Testis (tissue), 3 donors: ENCODE results near the gene TTC28. TPM values are rescaled to one million over a fixed set of nuclear protein-coding genes. Genes with fewer than 3 reads are reported as not detected.

Experiments
- DNase-seq: peaks from one replicate; pipeline ENCODE4 v3.0.0-alpha.2; 2019
- H3K27ac ChIP-seq, 2 donors: fragments of 200-600 bp; sonication (generic); one replicate each; pipeline ENCODE4 v1.5.1; 2019
- H3K27me3 ChIP-seq: fragments of 200-600 bp; sonication (generic); one replicate; pipeline ENCODE4 v1.5.1; 2019
- H3K36me3 ChIP-seq: fragments of 200-600 bp; sonication (generic); one replicate; pipeline ENCODE4 v1.5.1; 2017; ENCODE audit warnings: low read depth; ENCODE audit errors: missing control alignments
- H3K4me1 ChIP-seq: fragments of 200-600 bp; sonication (generic); one replicate; pipeline ENCODE4 v1.5.1; 2019
- H3K4me3 ChIP-seq, 2 donors: fragments of 200-600 bp; sonication (generic); one replicate each; pipeline ENCODE4 v1.5.1; 2017 to 2019
- H3K9me3 ChIP-seq: fragments of 200-600 bp; sonication (generic); one replicate; pipeline ENCODE4 v1.5.1; 2017
- CTCF ChIP-seq, 3 experiments: fragments of 450-650 bp in 2 of 3; fragments of 200-600 bp in 1 of 3; sonication (generic) in 1 of 3; IDR thresholded peaks; one replicate each; pipeline ENCODE4 v1.5.1; 2016 to 2019; ENCODE audit warnings: antibody characterized with exemption in 3 of 3, mild to moderate bottlenecking in 2 of 3, moderate library complexity in 1 of 3
- POLR2A ChIP-seq: fragments of 450-650 bp; IDR thresholded peaks from one replicate; pipeline ENCODE4 v1.6.1; 2017; ENCODE audit warnings: antibody characterized with exemption, mild to moderate bottlenecking, moderate library complexity
- WGBS, 2 donors: methylation state at CpG; one replicate each; pipeline ENCODE4 v1.1.5; 2018; 5-methylcytosine and 5-hydroxymethylcytosine counted together
- intact Hi-C: fragments of 100-400 bp; cut with DNase I; formaldehyde crosslinking; loops from one replicate; pipeline ENCODE4 v1.15.1; 2023; ENCODE audit warnings: low total_unique reads
- polyA plus RNA-seq: library from polyadenylated mRNA; stranded (reverse); fragments of 350-450 nt; fragmentation: Illumina TruSeq; extraction: RNeasy Lipid Tissue Mini Kit (QIAGEN cat#74804); gene quantifications from one replicate; pipeline ENCODE4 v1.2.3, GENCODE V29; 2014; ENCODE audit warnings: low read depth, low replicate concordance; ENCODE audit not compliant: insufficient read depth
- total RNA-seq, 2 donors: library from RNA; depleted of rRNA; stranded (reverse); fragments of >200 nt; gene quantifications; one replicate each; pipeline ENCODE4 v1.2.3, GENCODE V29; 2016

TTC28 gene
- total and polyA plus RNA-seq, 3 donors from 2014 or later: 29.4 to 121 (median 75.5) TPM

- intact Hi-C loops: no loop called here
- Histone ChIP-seq H3K4me1 (peaks cover 5% of the 10 kb centered on the region), H3K9me3 (no peaks in the 10 kb centered on the region), H3K27ac (no peak overlapping the region), H3K36me3 (no peaks in the 10 kb centered on the region), H3K27me3 (no peaks in the 10 kb centered on the region), H3K4me3 (no peak overlapping the region)
- WGBS, 2 donors: 70 to 78% methylated on average over 1 of the region's 1 CpG
- TF ChIP-seq POLR2A (no peak), CTCF (IDR thresholded peaks at IDR 0.05) (no peak)
- no peak for DNase-seq
These were observed 346.6 kb downstream of the TTC28 start for GRCh38 chr22:28333088-28333487.

- intact Hi-C loops: no loop called here
- no peaks in the 10 kb centered on the region for H3K27me3 ChIP-seq
- DNase-seq: no peak
- TF ChIP-seq POLR2A (no peak), CTCF (IDR thresholded peaks at IDR 0.05) (no peak)
- no peak overlapping the region for H3K27ac ChIP-seq
- peaks cover 5% of the 10 kb centered on the region for H3K4me1 ChIP-seq
- H3K36me3 ChIP-seq: no peaks in the 10 kb centered on the region
- H3K9me3 ChIP-seq: no peaks in the 10 kb centered on the region
- H3K4me3 ChIP-seq: no peak overlapping the region
- WGBS, 2 donors: 38 to 41% methylated on average over 1 of the region's 1 CpG
These were observed 347.2 kb downstream of the TTC28 start for GRCh38 chr22:28332410-28332809.

- no peaks in the 10 kb centered on the region for H3K9me3 ChIP-seq
- H3K27me3 ChIP-seq: no peaks in the 10 kb centered on the region
- peaks cover 5% of the 10 kb centered on the region for H3K4me1 ChIP-seq
- H3K36me3 ChIP-seq: no peaks in the 10 kb centered on the region
- no peak for DNase-seq
- no peak for TF ChIP-seq POLR2A
- TF ChIP-seq CTCF (IDR thresholded peaks at IDR 0.05): no peak
- no peak overlapping the region for H3K27ac ChIP-seq
- intact Hi-C loops: no loop called here
- H3K4me3 ChIP-seq: no peak overlapping the region
These were observed 347.9 kb downstream of the TTC28 start for GRCh38 chr22:28331695-28332094.

GRCh38 chr22:28329186-28330073, 350.2 kb downstream of the TTC28 start:
- TF ChIP-seq CTCF (IDR thresholded peaks at IDR 0.05) (no peak), POLR2A (no peak)
- intact Hi-C loops: no loop called here
- no peak overlapping the region for H3K27ac ChIP-seq

GRCh38 chr22:28328756-28329155, 350.9 kb downstream of the TTC28 start:
- no peak for DNase-seq
- TF ChIP-seq POLR2A (no peak), CTCF (IDR thresholded peaks at IDR 0.05) (no peak)
- Histone ChIP-seq H3K27me3 (no peaks in the 10 kb centered on the region), H3K9me3 (no peaks in the 10 kb centered on the region), H3K27ac (no peak overlapping the region), H3K4me1 (peaks cover 5% of the 10 kb centered on the region), H3K4me3 (no peak overlapping the region), H3K36me3 (no peaks in the 10 kb centered on the region)
- 97% methylated on average over 1 of the region's 1 CpG for WGBS, 2 donors
- intact Hi-C loops: no loop called here

More at GRCh38 chr22:28329186-28330073, 350.2 kb downstream of the TTC28 start:
- no peak for DNase-seq
- 64 to 68% methylated on average over 3 of the region's 3 CpGs for WGBS, 2 donors
- H3K4me3 ChIP-seq: no peak overlapping the region
- H3K27me3 ChIP-seq: no peaks in the 10 kb centered on the region
- H3K36me3 ChIP-seq: no peaks in the 10 kb centered on the region
- peaks cover 5% of the 10 kb centered on the region for H3K4me1 ChIP-seq
- H3K9me3 ChIP-seq: no peaks in the 10 kb centered on the region
